ENCODE data around the gene ZFP57. TPM values are rescaled to one million over a fixed set of nuclear protein-coding genes. Genes with fewer than 3 reads are reported as not detected.
"Not testable (repeated sequence)": the region's sequence is repeated elsewhere in the genome, so short reads cannot be mapped to it uniquely, and the experiment has no call there.

ZFP57 gene
- total and polyA plus RNA-seq, 7 donors = 0.03 TPM; not detected in 6

DNA sequence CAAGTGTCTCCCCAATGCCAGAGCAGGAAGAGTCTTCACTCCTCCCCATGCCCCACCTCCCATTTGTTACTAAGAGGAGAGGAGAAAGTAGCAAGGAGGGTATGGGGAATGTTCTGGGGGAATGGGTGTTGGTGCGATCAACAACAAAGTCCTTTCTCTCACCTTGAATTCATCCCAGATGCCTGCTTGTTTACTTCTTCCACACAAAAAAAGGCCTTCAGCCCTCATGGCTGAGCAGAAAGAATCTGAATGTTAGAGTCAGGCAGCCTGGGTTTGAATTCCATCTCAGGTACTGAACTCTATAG, 14.2 kb downstream of the ZFP57 start:
- intact Hi-C loops (cut with DNase I) = no loop called here
- 90 to 93% methylated on average over 1 of the region's 1 CpG for WGBS, 2 donors

DNA sequence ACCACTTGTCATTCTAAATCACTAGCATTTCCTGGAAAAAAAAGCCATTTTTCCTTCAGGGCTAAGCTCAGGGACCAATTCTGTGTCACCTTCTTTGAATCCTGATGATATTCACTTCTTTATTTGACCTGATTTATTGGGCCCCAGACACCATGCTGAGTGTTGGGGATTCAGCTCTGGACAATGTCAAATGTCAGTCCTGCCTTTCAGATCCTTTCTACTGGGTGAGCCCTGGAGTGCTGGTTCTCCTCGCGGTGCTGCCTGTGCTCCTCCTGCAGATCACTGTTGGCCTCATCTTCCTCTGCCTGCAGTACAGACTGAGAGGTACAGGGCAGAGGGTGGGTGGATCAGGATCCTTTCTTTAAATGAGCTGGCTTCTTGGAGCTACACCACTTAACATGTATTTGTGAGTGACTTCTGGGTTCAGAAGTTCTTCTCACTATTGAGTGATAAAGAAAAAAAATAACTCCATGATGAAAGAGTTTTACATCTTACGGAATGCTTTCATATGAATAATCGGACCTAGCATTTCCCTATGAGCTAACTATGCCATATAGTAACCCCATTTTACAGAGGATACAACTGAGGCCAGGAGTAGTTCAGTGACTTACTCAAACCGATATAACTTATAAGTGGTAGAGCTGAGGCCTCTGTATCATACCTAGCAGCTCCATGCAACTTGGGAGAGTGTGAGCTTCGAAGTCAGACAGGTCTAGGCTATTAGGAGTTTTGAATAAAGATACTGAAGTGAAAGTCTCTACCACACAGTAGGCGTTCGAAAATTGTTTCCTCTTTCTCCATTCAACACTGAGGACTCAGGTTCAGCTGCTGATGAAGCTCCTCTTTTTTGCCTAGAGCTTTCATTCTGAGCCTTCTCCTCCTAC, 14.8 kb downstream of the ZFP57 start:
- Histone ChIP-seq H3K4me1 (no peaks in the 10 kb centered on the region), H3K36me3 (no peaks in the 10 kb centered on the region), H3K27me3 (peaks cover 6 to 59% (median 9%) of the 10 kb centered on the region in 3 donors), H3K27ac (no peak overlapping the region), H3K9me3 (no peaks in the 10 kb centered on the region), H3K4me3 (no peak overlapping the region)
- intact Hi-C loops (cut with DNase I) = no loop called here
- WGBS, 2 donors = 76 to 86% methylated on average over 8 of the region's 8 CpGs
- DNase-seq = no peak
- TF ChIP-seq, protein P1, sequence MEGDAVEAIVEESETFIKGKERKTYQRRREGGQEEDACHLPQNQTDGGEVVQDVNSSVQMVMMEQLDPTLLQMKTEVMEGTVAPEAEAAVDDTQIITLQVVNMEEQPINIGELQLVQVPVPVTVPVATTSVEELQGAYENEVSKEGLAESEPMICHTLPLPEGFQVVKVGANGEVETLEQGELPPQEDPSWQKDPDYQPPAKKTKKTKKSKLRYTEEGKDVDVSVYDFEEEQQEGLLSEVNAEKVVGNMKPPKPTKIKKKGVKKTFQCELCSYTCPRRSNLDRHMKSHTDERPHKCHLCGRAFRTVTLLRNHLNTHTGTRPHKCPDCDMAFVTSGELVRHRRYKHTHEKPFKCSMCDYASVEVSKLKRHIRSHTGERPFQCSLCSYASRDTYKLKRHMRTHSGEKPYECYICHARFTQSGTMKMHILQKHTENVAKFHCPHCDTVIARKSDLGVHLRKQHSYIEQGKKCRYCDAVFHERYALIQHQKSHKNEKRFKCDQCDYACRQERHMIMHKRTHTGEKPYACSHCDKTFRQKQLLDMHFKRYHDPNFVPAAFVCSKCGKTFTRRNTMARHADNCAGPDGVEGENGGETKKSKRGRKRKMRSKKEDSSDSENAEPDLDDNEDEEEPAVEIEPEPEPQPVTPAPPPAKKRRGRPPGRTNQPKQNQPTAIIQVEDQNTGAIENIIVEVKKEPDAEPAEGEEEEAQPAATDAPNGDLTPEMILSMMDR (IDR thresholded peaks at IDR 0.05) = no peak
- no peak for TF ChIP-seq POLR2AphosphoS5 (IDR thresholded peaks at IDR 0.05)
- TF ChIP-seq EP300 (IDR thresholded peaks at IDR 0.05) = no peak
- no peak for TF ChIP-seq POLR2A (IDR thresholded peaks at IDR 0.05)

More for the DNA sequence above, 14.2 kb downstream of the ZFP57 start:
- DNase-seq = no peak
- no peak for TF ChIP-seq POLR2A (IDR thresholded peaks at IDR 0.05)
- TF ChIP-seq, protein P1 (IDR thresholded peaks at IDR 0.05) = no peak
- TF ChIP-seq EP300 (IDR thresholded peaks at IDR 0.05) = no peak
- no peak for TF ChIP-seq POLR2AphosphoS5 (IDR thresholded peaks at IDR 0.05)
- H3K4me3 ChIP-seq = no peak overlapping the region
- H3K27ac ChIP-seq = no peak overlapping the region
- no peaks in the 10 kb centered on the region for H3K36me3 ChIP-seq
- H3K27me3 ChIP-seq = peaks cover 6 to 59% (median 9%) of the 10 kb centered on the region in 3 donors
- no peaks in the 10 kb centered on the region for H3K9me3 ChIP-seq
- H3K4me1 ChIP-seq = no peaks in the 10 kb centered on the region

DNA sequence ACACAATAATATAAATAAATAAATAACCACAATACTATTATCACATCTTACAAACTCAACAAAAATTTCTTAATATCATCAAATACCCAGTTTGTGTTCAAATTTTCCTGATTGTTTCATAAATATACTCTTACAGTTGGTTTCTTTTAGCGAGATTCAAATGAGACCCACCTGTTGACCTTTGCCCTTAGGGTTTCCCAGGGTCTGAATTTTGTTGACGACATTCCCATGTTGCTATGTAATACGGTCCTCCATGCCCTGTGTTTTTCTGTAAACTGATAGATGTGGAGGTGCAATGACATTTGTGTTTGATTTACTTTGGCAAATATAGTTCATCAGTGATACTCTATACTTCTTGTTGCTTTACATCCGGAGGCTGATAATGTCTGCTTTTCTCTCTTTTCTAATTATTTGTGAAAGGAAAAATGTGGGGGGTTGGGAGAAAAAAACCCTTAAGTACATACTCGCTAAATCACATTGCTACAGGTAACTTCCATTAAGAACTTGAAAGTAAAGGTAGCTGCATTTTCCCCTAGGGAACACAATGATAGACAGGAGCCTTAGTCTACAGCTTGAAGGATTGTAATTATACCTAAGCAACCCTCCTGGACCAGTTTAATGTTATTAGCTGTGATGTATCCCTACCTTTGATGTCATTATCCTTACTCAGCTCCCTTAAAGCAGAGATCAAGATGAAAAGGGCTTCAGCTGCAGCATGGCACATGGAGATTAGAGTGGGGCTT, 17.5 kb downstream of the ZFP57 start:
- intact Hi-C loops (cut with DNase I) = no loop called here
- 39 to 59% methylated on average over 5 of the region's 5 CpGs for WGBS, 2 donors

DNA sequence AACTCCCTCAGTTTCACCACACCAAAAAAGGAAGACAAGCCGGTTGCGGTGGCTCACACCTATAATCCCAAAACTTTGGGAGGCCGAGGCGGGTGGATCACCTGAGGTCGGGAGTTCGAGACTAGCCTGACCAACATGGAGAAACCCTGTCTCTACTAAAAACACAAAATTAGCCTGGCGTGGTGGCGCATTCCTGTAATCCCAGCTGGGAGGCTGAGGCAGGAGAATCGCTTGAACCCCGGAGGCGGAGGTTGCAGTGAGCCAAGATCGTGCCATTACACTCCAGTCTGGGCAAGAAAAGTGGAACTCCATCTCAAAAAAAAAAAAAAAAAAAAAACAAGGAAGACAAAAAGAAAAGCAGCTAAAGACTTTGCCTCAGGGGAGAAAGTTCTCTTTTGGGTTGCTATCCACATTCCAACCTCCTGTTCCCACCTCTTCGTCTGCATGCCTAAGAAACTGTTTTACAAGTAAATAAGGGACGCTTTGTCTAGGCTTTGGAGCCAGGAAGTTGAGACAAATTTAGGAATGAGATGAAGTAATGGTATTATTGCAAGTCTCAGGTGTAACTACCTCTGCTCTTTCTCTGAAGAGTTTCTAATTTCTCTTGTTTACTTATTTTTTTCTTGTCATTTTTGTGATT, 19.3 kb downstream of the ZFP57 start:
- peaks cover 6 to 47% (median 9%) of the 10 kb centered on the region in 3 donors for H3K27me3 ChIP-seq
- H3K27ac ChIP-seq; intact Hi-C loops (cut with DNase I); H3K4me1 ChIP-seq; DNase-seq; H3K36me3 ChIP-seq; H3K4me3 ChIP-seq; H3K9me3 ChIP-seq: not testable (repeated sequence)
- WGBS, 2 donors = 49 to 63% methylated on average over 14 of the region's 14 CpGs

More for the DNA sequence above, 17.5 kb downstream of the ZFP57 start:
- peaks cover 6 to 47% (median 9%) of the 10 kb centered on the region in 3 donors for H3K27me3 ChIP-seq
- no peaks in the 10 kb centered on the region for H3K9me3 ChIP-seq
- TF ChIP-seq POLR2AphosphoS5 (IDR thresholded peaks at IDR 0.05) = no peak
- TF ChIP-seq, protein P1 (IDR thresholded peaks at IDR 0.05) = no peak
- no peak for TF ChIP-seq POLR2A (IDR thresholded peaks at IDR 0.05)
- no peak for TF ChIP-seq EP300 (IDR thresholded peaks at IDR 0.05)
- no peak for DNase-seq
- H3K4me3 ChIP-seq = no peak overlapping the region
- no peaks in the 10 kb centered on the region for H3K4me1 ChIP-seq
- no peak overlapping the region for H3K27ac ChIP-seq
- H3K36me3 ChIP-seq = no peaks in the 10 kb centered on the region

DNA sequence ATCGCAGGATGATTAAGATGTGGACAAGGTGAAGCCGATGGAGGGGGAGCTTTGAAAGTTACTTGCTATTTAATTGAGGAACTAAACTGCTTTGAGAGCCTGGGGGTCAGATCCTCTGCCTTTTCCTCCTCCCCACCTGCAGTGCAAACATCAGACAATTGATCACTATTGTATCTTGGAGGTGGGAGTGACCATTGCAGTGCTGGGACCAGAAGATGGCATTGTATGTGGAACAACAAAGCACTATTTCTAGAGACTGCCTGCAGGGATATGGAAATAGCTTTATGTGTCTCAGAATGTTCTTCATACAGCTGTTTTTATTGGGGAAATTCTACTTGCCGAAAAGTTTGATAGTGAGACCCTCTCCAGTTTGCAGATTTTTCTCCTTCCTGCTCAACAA, 19.9 kb downstream of the ZFP57 start:
- intact Hi-C loops (cut with DNase I) = no loop called here
- H3K27me3 ChIP-seq = peaks cover 6 to 47% (median 9%) of the 10 kb centered on the region in 3 donors
- H3K27ac ChIP-seq = no peak overlapping the region
- no peak for TF ChIP-seq POLR2A (IDR thresholded peaks at IDR 0.05)
- TF ChIP-seq EP300 (IDR thresholded peaks at IDR 0.05) = no peak
- no peak for TF ChIP-seq POLR2AphosphoS5 (IDR thresholded peaks at IDR 0.05)
- no peaks in the 10 kb centered on the region for H3K9me3 ChIP-seq
- no peak overlapping the region for H3K4me3 ChIP-seq
- 74 to 77% methylated on average over 3 of the region's 3 CpGs for WGBS, 2 donors
- no peaks in the 10 kb centered on the region for H3K36me3 ChIP-seq
- DNase-seq = no peak
- H3K4me1 ChIP-seq = peaks cover 0 to 2% (median under 1%) of the 10 kb centered on the region in 4 donors
